ENCODE measurements around the gene LPIN1. TPM values are rescaled to one million over a fixed set of nuclear protein-coding genes. Genes with fewer than 3 reads are reported as not detected.

Gene LPIN1
- total and polyA plus RNA-seq, 2 of the 13 experiments (the other 11 are each of a cell fraction or from before 2014, with no cell fraction given), result 9.7 to 19.4 TPM

DNA sequence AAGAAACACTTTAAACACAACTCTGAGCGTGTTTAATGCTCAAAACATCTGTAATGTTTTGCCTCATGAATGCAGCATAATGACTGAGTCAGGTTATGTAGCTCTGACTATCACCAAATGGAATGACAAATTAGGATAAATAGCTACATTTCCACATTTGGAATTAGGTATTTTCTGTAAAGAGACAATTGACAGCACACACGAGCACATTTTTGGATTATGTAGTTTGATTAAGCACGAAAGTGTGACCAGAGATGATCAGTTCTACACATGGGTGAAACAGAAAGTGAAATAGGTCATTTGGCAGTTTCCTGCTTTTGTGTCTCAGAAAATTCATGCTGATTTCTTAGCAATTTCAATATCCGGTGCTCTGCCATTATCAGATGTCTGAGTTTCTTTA is 29.0 kb downstream of the LPIN1 start:
- POLR2A ChIA-PET, result no interaction called here
- Histone ChIP-seq H2AFZ (ENCODE audit: low read length) (no peak overlapping the region), H3K36me3 (replicated peaks in 1 of 2; ENCODE audit: control insufficient read depth in 1 of 2, insufficient read depth in 2 of 2, low read length in 2 of 2) (peaks cover 4 to 49% of the 10 kb centered on the region in 2 experiments; a peak in 4 of 5 replicates), H3K4me1 (ENCODE audit: insufficient read depth, low read length) (peaks cover 9% of the 10 kb centered on the region; the same call in 1 of the 2 replicates), H3K79me2 (ENCODE audit: insufficient read depth, low read length) (no peaks in the 10 kb centered on the region), H3K27ac (ENCODE audit: extremely low read length, insufficient read depth, low read length) (no peak overlapping the region), H4K20me1 (ENCODE audit: insufficient read depth, low read length) (no peaks in the 10 kb centered on the region), H3K27me3 (ENCODE audit: control insufficient read depth in 1 of 2, insufficient read depth in 2 of 2, low read length in 2 of 2) (no peaks in the 10 kb centered on the region), H3K9ac (ENCODE audit: insufficient read depth, low read depth, low read length) (no peak overlapping the region), H3K9me3 (ENCODE audit: low read length) (no peaks in the 10 kb centered on the region), H3K4me3 (replicated peaks in 1 of 3; ENCODE audit: insufficient read depth in 1 of 3, low read depth in 2 of 3, low read length in 3 of 3) (no peak overlapping the region), H3K4me2 (ENCODE audit: low read depth, low read length) (no peak overlapping the region)
- in situ Hi-C loops (cut with HindIII; ENCODE audit: extremely low pct_ligation_motif_present, low pct_unique_long_range_greater_than_20kb) (loop anchor here (5.0 kb wide), 1 partner anchor 33 kb away; no protein-coding TSS in a partner anchor), intact Hi-C loops (cut with micrococcal nuclease; ENCODE audit: unreplicated experiment) (no loop called here)
- ATAC-seq (no peak), DNase-seq (ENCODE audit: low spot score) (no peak), FAIRE-seq (no peak)
- BruUV-seq (replicated peaks), result no TSS peak
- no peak for TF ChIP-seq ZNF841 (CRISPR knock-in tag; IDR thresholded peaks at IDR 0.05; ENCODE audit: borderline replicate concordance)
- TF ChIP-seq PHF20 (CRISPR knock-in tag; IDR thresholded peaks at IDR 0.05), result no peak
- TF ChIP-seq HNF4A (CRISPR knock-in tag; IDR thresholded peaks at IDR 0.05), result no peak
- TF ChIP-seq, protein P1, sequence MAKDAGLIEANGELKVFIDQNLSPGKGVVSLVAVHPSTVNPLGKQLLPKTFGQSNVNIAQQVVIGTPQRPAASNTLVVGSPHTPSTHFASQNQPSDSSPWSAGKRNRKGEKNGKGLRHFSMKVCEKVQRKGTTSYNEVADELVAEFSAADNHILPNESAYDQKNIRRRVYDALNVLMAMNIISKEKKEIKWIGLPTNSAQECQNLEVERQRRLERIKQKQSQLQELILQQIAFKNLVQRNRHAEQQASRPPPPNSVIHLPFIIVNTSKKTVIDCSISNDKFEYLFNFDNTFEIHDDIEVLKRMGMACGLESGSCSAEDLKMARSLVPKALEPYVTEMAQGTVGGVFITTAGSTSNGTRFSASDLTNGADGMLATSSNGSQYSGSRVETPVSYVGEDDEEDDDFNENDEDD (CRISPR knock-in tag; IDR thresholded peaks at IDR 0.05; ENCODE audit: borderline replicate concordance), result no peak
- TF ChIP-seq ZNF274 (CRISPR knock-in tag; IDR thresholded peaks at IDR 0.05), result no peak
- no peak for TF ChIP-seq ZBTB38 (CRISPR knock-in tag; IDR thresholded peaks at IDR 0.05)
- no peak for TF ChIP-seq PRPF4 (IDR thresholded peaks at IDR 0.05; ENCODE audit: low read depth, low read length, poor library complexity, severe bottlenecking)
- TF ChIP-seq, protein P2, sequence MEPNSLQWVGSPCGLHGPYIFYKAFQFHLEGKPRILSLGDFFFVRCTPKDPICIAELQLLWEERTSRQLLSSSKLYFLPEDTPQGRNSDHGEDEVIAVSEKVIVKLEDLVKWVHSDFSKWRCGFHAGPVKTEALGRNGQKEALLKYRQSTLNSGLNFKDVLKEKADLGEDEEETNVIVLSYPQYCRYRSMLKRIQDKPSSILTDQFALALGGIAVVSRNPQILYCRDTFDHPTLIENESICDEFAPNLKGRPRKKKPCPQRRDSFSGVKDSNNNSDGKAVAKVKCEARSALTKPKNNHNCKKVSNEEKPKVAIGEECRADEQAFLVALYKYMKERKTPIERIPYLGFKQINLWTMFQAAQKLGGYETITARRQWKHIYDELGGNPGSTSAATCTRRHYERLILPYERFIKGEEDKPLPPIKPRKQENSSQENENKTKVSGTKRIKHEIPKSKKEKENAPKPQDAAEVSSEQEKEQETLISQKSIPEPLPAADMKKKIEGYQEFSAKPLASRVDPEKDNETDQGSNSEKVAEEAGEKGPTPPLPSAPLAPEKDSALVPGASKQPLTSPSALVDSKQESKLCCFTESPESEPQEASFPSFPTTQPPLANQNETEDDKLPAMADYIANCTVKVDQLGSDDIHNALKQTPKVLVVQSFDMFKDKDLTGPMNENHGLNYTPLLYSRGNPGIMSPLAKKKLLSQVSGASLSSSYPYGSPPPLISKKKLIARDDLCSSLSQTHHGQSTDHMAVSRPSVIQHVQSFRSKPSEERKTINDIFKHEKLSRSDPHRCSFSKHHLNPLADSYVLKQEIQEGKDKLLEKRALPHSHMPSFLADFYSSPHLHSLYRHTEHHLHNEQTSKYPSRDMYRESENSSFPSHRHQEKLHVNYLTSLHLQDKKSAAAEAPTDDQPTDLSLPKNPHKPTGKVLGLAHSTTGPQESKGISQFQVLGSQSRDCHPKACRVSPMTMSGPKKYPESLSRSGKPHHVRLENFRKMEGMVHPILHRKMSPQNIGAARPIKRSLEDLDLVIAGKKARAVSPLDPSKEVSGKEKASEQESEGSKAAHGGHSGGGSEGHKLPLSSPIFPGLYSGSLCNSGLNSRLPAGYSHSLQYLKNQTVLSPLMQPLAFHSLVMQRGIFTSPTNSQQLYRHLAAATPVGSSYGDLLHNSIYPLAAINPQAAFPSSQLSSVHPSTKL (CRISPR knock-in tag; IDR thresholded peaks at IDR 0.05), result no peak
- CTCF ChIA-PET (ENCODE audit: low intra/inter-chr PET ratio, low total read pairs), result no interaction called here
- 97% methylated on average over 4 of the region's 4 CpGs for WGBS (ENCODE audit: low lambda C conversion rate)
